Ectodermal cell (in vitro differentiated cells): ENCODE data around the gene SLC8A1.
A peak's percentile ranks its signal among the peaks of the same experiment; 100 is the strongest.

Source experiments
- H3K27ac ChIP-seq: 2 replicates; pipeline ENCODE4 v1.7.0; 2013; ENCODE audit warnings: mild to moderate bottlenecking, low read depth, low read length; ENCODE audit not compliant: insufficient read depth, poor library complexity, severe bottlenecking
- H3K27me3 ChIP-seq: 2 replicates; pipeline ENCODE4 v1.7.0; 2013; ENCODE audit warnings: mild to moderate bottlenecking, low read length; ENCODE audit not compliant: insufficient read depth, control insufficient read depth, poor library complexity, severe bottlenecking
- H3K36me3 ChIP-seq: one replicate; pipeline ENCODE4 v1.7.0; 2013; ENCODE audit warnings: low read length; ENCODE audit not compliant: control insufficient read depth, insufficient read depth
- H3K4me1 ChIP-seq: one replicate; pipeline ENCODE4 v1.7.0; 2013; ENCODE audit warnings: low read length; ENCODE audit not compliant: control insufficient read depth, insufficient read depth
- H3K4me3 ChIP-seq: 2 replicates; pipeline ENCODE4 v1.7.0; 2013; ENCODE audit warnings: low read depth, low read length, control low read depth; ENCODE audit not compliant: insufficient read depth
- H3K9me3 ChIP-seq: 2 replicates; pipeline ENCODE4 v1.7.0; 2013; ENCODE audit warnings: mild to moderate bottlenecking, low read length, moderate library complexity; ENCODE audit not compliant: control insufficient read depth
- WGBS, 2 experiments: methylation state at CpG; one replicate each; pipeline ENCODE4 v1.1.7; 2013; ENCODE audit warnings: missing lambda C conversion rate in 2 of 2; 5-methylcytosine and 5-hydroxymethylcytosine counted together

Gene SLC8A1

GRCh38 chr2:40243581-40244187, 208.2 kb downstream of the SLC8A1 start:
- H3K27ac ChIP-seq: no peak overlapping the region
- peaks cover 20% of the 10 kb centered on the region for H3K4me1 ChIP-seq
- no peak overlapping the region for H3K4me3 ChIP-seq
- no peaks in the 10 kb centered on the region for H3K27me3 ChIP-seq
- H3K36me3 ChIP-seq: no peaks in the 10 kb centered on the region
- 82 to 90% methylated on average over 2 to 3 of the region's 3 CpGs for WGBS, 2 experiments
- H3K9me3 ChIP-seq: no peaks in the 10 kb centered on the region

GRCh38 chr2:40242315-40242714, 209.6 kb downstream of the SLC8A1 start:
- WGBS, 2 experiments: 10 to 12% methylated on average over 3 of the region's 3 CpGs
- Histone ChIP-seq H3K4me3 (no peak overlapping the region), H3K36me3 (no peaks in the 10 kb centered on the region), H3K9me3 (no peaks in the 10 kb centered on the region), H3K4me1 (peaks cover 20% of the 10 kb centered on the region), H3K27me3 (no peaks in the 10 kb centered on the region), H3K27ac (peak overlapping the region; percentile 31)

DNA sequence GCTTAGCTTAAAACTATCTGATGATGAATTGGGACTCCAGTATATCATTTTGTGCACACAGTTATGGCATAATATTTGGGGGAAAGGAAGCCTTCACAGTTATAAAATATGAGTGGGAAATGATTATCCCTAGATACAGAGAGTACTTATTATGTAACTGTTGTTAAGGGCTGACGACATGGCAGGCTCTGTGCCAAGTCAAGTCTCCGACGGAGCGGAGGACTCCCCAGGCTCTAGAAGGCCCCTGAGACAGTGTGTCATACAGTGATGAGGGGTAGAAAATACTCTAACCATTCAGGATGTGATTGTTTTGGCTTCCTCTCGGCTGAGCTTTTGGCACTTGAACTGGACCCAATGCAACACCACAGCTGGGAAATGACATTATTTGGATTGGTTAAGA, 211.8 kb downstream of the SLC8A1 start:
- WGBS, 2 experiments: 81 to 89% methylated on average over 5 of the region's 5 CpGs
- Histone ChIP-seq H3K4me3 (no peak overlapping the region), H3K36me3 (no peaks in the 10 kb centered on the region), H3K4me1 (peaks cover 20% of the 10 kb centered on the region), H3K27ac (no peak overlapping the region), H3K9me3 (no peaks in the 10 kb centered on the region), H3K27me3 (no peaks in the 10 kb centered on the region)

GRCh38 chr2:40230707-40231432, 221.0 kb downstream of the SLC8A1 start:
- Histone ChIP-seq H3K27me3 (no peaks in the 10 kb centered on the region), H3K4me3 (no peak overlapping the region), H3K36me3 (no peaks in the 10 kb centered on the region), H3K27ac (no peak overlapping the region), H3K9me3 (no peaks in the 10 kb centered on the region), H3K4me1 (peaks cover 3% of the 10 kb centered on the region)
- 86 to 94% methylated on average over 3 of the region's 3 CpGs for WGBS, 2 experiments

GRCh38 chr2:40230186-40230585, 221.7 kb downstream of the SLC8A1 start:
- Histone ChIP-seq H3K36me3 (no peaks in the 10 kb centered on the region), H3K9me3 (no peaks in the 10 kb centered on the region), H3K4me1 (peaks cover 10% of the 10 kb centered on the region), H3K27me3 (no peaks in the 10 kb centered on the region), H3K4me3 (no peak overlapping the region), H3K27ac (no peak overlapping the region)
- WGBS, 2 experiments: no CpG with 5 or more reads among the region's 1 CpG

DNA sequence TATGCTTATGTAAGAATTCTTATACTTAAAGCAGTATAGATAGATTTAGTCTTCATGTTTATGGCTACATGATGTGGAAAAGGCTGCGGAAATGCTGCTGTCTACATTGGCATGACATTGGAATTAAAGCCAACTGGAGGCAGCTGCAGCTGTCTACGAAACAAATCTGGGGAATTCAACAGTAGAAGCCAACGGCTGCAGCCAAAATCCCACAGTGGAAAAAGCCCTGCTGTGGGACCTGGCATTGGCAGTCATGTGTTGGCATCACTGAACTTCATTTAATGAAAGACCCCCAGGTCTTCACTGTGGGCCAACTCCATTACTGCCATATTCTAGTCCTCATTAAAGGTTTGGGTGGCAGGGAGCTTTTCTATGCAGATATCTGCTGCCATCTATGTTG, 223.6 kb downstream of the SLC8A1 start:
- peaks cover 10% of the 10 kb centered on the region for H3K4me1 ChIP-seq
- H3K36me3 ChIP-seq: no peaks in the 10 kb centered on the region
- no peak overlapping the region for H3K27ac ChIP-seq
- WGBS, 2 experiments: 91 to 93% methylated on average over 3 of the region's 3 CpGs
- H3K27me3 ChIP-seq: no peaks in the 10 kb centered on the region
- no peaks in the 10 kb centered on the region for H3K9me3 ChIP-seq
- H3K4me3 ChIP-seq: no peak overlapping the region

DNA sequence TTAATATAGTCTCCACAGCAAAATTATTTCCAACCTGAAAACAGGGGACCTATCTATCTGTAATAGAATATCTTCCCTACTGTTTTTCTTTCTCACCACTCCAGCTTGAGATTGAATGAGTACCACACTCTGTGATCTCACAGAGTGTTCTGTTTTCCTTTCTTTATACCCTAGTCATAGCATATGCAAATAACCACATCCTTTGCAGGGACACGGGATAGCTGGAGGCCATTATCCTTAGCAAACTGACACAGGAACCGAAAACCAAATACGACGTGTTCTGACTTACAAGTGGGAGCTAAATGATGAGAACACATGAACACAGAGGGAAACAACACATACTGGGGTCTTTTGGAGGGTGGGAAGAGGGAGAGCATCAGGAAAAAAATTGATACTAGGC, 224.7 kb downstream of the SLC8A1 start:
- Histone ChIP-seq H3K27me3 (no peaks in the 10 kb centered on the region), H3K36me3 (no peaks in the 10 kb centered on the region)
- 55 to 69% methylated on average over 4 of the region's 4 CpGs for WGBS, 2 experiments

GRCh38 chr2:40226637-40227036, 225.3 kb downstream of the SLC8A1 start:
- no peak overlapping the region for H3K27ac ChIP-seq
- no peaks in the 10 kb centered on the region for H3K9me3 ChIP-seq
- peaks cover 10% of the 10 kb centered on the region for H3K4me1 ChIP-seq
- H3K27me3 ChIP-seq: no peaks in the 10 kb centered on the region
- H3K36me3 ChIP-seq: no peaks in the 10 kb centered on the region
- H3K4me3 ChIP-seq: no peak overlapping the region

More for the DNA sequence above, 224.7 kb downstream of the SLC8A1 start:
- no peaks in the 10 kb centered on the region for H3K9me3 ChIP-seq
- peaks cover 10% of the 10 kb centered on the region for H3K4me1 ChIP-seq
- no peak overlapping the region for H3K27ac ChIP-seq
- H3K4me3 ChIP-seq: no peak overlapping the region

DNA sequence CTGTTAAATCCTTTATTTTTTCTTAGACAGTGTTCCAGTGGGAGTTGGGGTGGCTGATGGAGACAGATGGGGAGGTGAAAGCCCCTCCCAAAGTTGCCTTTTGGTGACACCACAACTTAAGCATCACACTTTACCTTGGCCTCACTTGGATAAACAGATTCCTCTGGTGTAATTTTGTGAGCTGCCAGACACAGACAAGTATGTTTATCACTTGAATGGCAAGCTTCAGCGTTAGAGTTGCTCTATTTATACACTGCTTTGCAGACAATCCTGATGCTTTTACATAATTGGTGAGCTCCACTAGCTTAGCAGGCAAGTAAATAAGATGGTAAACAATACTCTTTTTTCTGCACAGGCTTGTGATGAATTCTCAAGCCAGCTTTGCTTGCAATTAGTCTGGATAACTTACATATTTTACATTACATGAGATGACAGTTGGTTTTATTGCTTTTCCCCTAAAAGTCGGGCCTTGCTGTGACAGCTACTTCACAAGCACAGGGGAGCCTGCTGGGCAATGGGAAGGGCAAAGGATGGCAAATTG, 226.2 kb downstream of the SLC8A1 start:
- Histone ChIP-seq H3K27ac (no peak overlapping the region), H3K4me1 (peaks cover 10% of the 10 kb centered on the region)

DNA sequence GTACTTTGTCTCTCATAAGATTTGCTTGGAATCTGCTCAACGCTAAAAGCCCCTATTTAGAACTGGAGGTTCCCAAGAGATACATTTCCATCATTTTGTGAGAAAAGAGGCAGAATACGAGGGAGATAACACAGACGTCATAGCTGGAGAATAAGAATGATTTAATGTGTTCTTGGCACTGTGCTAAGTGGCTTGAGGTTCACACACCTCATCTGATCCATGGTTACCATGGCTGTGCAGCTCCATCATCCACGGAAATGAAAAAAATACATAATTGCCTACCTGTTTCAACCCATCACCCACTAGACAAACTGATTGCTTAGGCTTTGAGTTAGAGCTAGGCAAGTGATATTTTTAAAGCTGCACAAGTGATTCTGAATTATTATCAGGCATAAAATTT, 227.6 kb downstream of the SLC8A1 start:
- H3K4me3 ChIP-seq: no peak overlapping the region
- H3K27ac ChIP-seq: no peak overlapping the region
- 88 to 89% methylated on average over 4 of the region's 4 CpGs for WGBS, 2 experiments
- no peaks in the 10 kb centered on the region for H3K27me3 ChIP-seq
- no peaks in the 10 kb centered on the region for H3K36me3 ChIP-seq
- H3K4me1 ChIP-seq: peaks cover 10% of the 10 kb centered on the region
- no peaks in the 10 kb centered on the region for H3K9me3 ChIP-seq

More for the DNA sequence above, 226.2 kb downstream of the SLC8A1 start:
- H3K4me3 ChIP-seq: no peak overlapping the region
- H3K27me3 ChIP-seq: no peaks in the 10 kb centered on the region
- WGBS, 2 experiments: 53 to 60% methylated on average over 2 of the region's 2 CpGs
- no peaks in the 10 kb centered on the region for H3K9me3 ChIP-seq
- H3K36me3 ChIP-seq: no peaks in the 10 kb centered on the region
